CD14-positive monocyte (primary cell): ENCODE results near the gene MLEC. TPM values are rescaled to one million over a fixed set of nuclear protein-coding genes. Genes with fewer than 3 reads are reported as not detected.

Experiments used
- DNase-seq, 3 donors: peaks; one replicate each; pipeline ENCODE4 v3.0.0-alpha.2; 2011 to 2022
- H2AFZ ChIP-seq: 2 replicates; pipeline ENCODE4 v1.6.0; 2012; ENCODE audit warnings: mild to moderate bottlenecking, low read depth, low read length, inconsistent platforms; ENCODE audit not compliant: insufficient read depth, poor library complexity, severe bottlenecking
- H3K27ac ChIP-seq, 2 donors: 1 replicate in 1 of 2; 2 replicates in 1 of 2; pipeline ENCODE4 v1.5.1; 2012 to 2013; ENCODE audit warnings: low read length in 2 of 2, control low read depth in 1 of 2, inconsistent platforms in 1 of 2, low read depth in 1 of 2, mild to moderate bottlenecking in 1 of 2
- H3K27me3 ChIP-seq, 2 donors: one replicate each; pipeline versions ENCODE4 v1.6.0 to v1.6.1; 2011 to 2013; ENCODE audit warnings: low read length in 2 of 2; ENCODE audit not compliant: control insufficient read depth in 2 of 2, insufficient read depth in 2 of 2
- H3K36me3 ChIP-seq, 2 donors: replicated peaks in 1 of 2; 1 replicate in 1 of 2; 2 replicates in 1 of 2; pipeline versions ENCODE4 v1.5.1 to v1.6.1; 2012 to 2013; ENCODE audit warnings: low read length in 2 of 2, control low read depth in 1 of 2, inconsistent platforms in 1 of 2, mild to moderate bottlenecking in 1 of 2; ENCODE audit not compliant: insufficient read depth in 2 of 2, control insufficient read depth in 1 of 2
- H3K4me1 ChIP-seq, 2 donors: 1 replicate in 1 of 2; 2 replicates in 1 of 2; pipeline versions ENCODE4 v1.5.1 to v1.6.1; 2012 to 2013; ENCODE audit warnings: low read length in 2 of 2, control low read depth in 1 of 2, inconsistent platforms in 1 of 2, mild to moderate bottlenecking in 1 of 2, moderate library complexity in 1 of 2; ENCODE audit not compliant: insufficient read depth in 2 of 2, control insufficient read depth in 1 of 2
- H3K4me2 ChIP-seq: replicated peaks from 2 replicates; pipeline ENCODE3; 2012; ENCODE audit warnings: low read length, moderate library complexity, mild to moderate bottlenecking; ENCODE audit not compliant: poor library complexity, severe bottlenecking; ENCODE audit errors: extremely low read depth
- H3K4me3 ChIP-seq, 3 experiments: fragments of 200-600 bp in 1 of 3; sonication (generic) in 1 of 3; replicated peaks in 1 of 3; 1 replicate in 2 of 3; 2 replicates in 1 of 3; pipeline ENCODE4 v1.5.1; 2011 to 2013; ENCODE audit warnings: low read length in 3 of 3, mild to moderate bottlenecking in 3 of 3, control low read depth in 2 of 3, low read depth in 2 of 3, inconsistent platforms in 1 of 3, moderate library complexity in 1 of 3
- H3K79me2 ChIP-seq: 2 replicates; pipeline ENCODE4 v1.6.0; 2012; ENCODE audit warnings: mild to moderate bottlenecking, control low read depth, inconsistent platforms, low read length, moderate library complexity; ENCODE audit not compliant: insufficient read depth
- H3K9ac ChIP-seq: 2 replicates; pipeline ENCODE4 v1.6.0; 2017; ENCODE audit warnings: low read length, mild to moderate bottlenecking; ENCODE audit not compliant: insufficient read depth, poor library complexity, severe bottlenecking
- H3K9me3 ChIP-seq, 2 donors: replicated peaks in 1 of 2; 1 replicate in 1 of 2; 2 replicates in 1 of 2; pipeline versions ENCODE4 v1.5.1 to v1.6.1; 2012 to 2013; ENCODE audit warnings: low read length in 2 of 2, control low read depth in 1 of 2; ENCODE audit not compliant: control insufficient read depth in 1 of 2, insufficient read depth in 1 of 2
- H4K20me1 ChIP-seq: 2 replicates; pipeline ENCODE4 v1.6.0; 2012; ENCODE audit warnings: mild to moderate bottlenecking, low read length, control low read depth, moderate library complexity; ENCODE audit not compliant: insufficient read depth
- H3K27ac Mint-ChIP-seq, 7 donors: one replicate each; pipeline ENCODE4 v1.8.0; 2020; ENCODE audit warnings: mild to moderate bottlenecking in 7 of 7, mixed read lengths in 7 of 7, moderate library complexity in 6 of 7, inconsistent platforms in 2 of 7
- H3K27me3 Mint-ChIP-seq, 3 donors: one replicate each; pipeline ENCODE4 v1.8.0; 2021 to 2022; ENCODE audit warnings: low read depth in 3 of 3, mild to moderate bottlenecking in 3 of 3, mixed read lengths in 3 of 3, moderate library complexity in 3 of 3, inconsistent platforms in 1 of 3
- H3K36me3 Mint-ChIP-seq, 2 donors: one replicate each; pipeline ENCODE4 v1.8.0; 2020; ENCODE audit warnings: mixed read lengths in 2 of 2, inconsistent platforms in 1 of 2, mild to moderate bottlenecking in 1 of 2
- H3K4me1 Mint-ChIP-seq: one replicate; pipeline ENCODE4 v1.8.0; 2020; ENCODE audit warnings: mild to moderate bottlenecking, mixed read lengths
- H3K4me3 Mint-ChIP-seq, 2 donors: one replicate each; pipeline ENCODE4 v1.8.0; 2020; ENCODE audit warnings: mild to moderate bottlenecking in 2 of 2, mixed read lengths in 2 of 2, moderate library complexity in 1 of 2
- H3K9me3 Mint-ChIP-seq, 7 donors: one replicate each; pipeline ENCODE4 v1.8.0; 2020 to 2022; ENCODE audit warnings: mixed read lengths in 7 of 7, mild to moderate bottlenecking in 6 of 7, moderate library complexity in 6 of 7, inconsistent platforms in 2 of 7
- WGBS: methylation state at CpG from one replicate; pipeline ENCODE4 v1.1.5; 2013; ENCODE audit warnings: missing lambda C conversion rate; ENCODE audit not compliant: insufficient coverage; 5-methylcytosine and 5-hydroxymethylcytosine counted together
- intact Hi-C, 2 donors: fragments of 100-400 bp; cut with micrococcal nuclease; formaldehyde crosslinking; loops; one replicate each; pipeline versions ENCODE4 v1.15.0 to v1.15.1; 2023
- polyA plus RNA-seq, 3 donors: library from polyadenylated mRNA; depleted of rRNA in 1 of 3; unstranded in 2 of 3; stranded (reverse) in 1 of 3; fragments of 300-500 nt in 2 of 3; fragments of >200 nt in 1 of 3; fragmentation: Illumina TruSeq in 2 of 3; gene quantifications; 1 replicate in 2 of 3; 2 replicates in 1 of 3; pipeline ENCODE4 v1.2.3, GENCODE V29; 2012 to 2021
- TF ChIP-seq, protein P1 (sequence below): fragments of 200-600 bp; IDR thresholded peaks from one replicate; pipeline ENCODE4 v1.8.0; 2022; ENCODE audit warnings: antibody characterized with exemption, mild to moderate bottlenecking

The MLEC gene
- polyA plus RNA-seq, 3 donors, result 10.9 to 79.5 (median 65.3) TPM

DNA sequence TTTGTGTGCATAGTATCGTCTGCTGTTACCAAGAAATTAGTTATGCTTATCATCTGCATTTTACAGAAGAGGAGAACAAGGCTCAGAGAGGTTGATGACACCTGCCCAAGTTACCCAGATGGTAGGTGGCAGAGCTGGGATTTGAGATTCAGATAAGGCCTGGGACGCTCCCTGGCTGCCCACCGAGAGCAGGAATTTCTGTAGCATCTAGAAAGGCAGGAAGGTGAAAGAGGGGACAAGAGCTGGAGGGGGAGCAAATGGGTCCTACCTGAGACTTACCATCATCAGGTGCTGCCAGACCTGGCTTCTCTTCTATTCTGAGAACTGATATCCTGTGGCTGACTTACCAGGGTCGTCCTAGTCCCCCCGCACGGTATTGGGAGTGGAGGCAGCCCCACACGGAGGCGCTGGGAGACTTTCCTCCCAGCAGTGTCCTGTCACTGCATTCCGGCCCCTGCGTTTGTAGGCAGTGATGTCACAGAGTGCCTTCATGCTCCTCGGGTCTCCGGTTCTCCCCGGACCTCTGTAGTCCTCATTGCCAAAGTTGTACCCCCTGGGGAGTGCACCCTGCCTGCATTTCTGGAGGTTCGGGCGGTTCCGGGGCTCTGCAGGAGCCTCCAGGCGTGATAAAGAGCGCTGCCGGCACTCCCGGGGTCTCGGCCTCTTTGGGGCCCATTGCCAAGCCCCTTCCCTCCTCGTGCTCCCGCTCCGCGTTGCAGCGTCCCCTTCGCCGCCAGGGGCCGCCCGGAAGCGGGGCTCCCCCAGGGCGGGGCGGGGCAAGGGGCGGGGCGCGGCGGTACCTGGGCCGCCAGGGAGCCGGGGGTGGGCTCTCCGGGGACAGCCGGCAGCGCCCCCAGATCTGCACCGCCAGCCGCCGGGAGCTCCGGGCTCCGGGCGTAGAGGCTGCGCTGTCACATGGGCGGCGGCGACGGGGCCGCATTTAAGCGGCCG lies 46.9 kb upstream of the MLEC start, which contains the start of gene CABP1:
CABP1 (plus strand) TSS at position 856 of the 951 bp plus-strand sequence; CDS start at position 916, 60 bp downstream.
- no peaks in the 10 kb centered on the region for H3K36me3 ChIP-seq
- Mint-ChIP-seq H3K36me3 (peaks cover 0 to 11% of the 10 kb centered on the region in 2 donors), H3K9me3 (peaks cover 0 to 14% (median 5%) of the 10 kb centered on the region in 7 donors), H3K27me3 (peaks cover 49 to 62% (median 57%) of the 10 kb centered on the region in 3 donors), H3K27ac (no peak within 1 kb of the TSS), H3K4me1 (peaks cover 9% of the 10 kb centered on the region), H3K4me3 (peak within 1 kb of the TSS; percentile 58 to 90)
- H3K9me3 ChIP-seq, result peaks cover 5 to 23% of the 10 kb centered on the region in 2 donors
- H3K9ac ChIP-seq, result no peak within 1 kb of the TSS
- H3K79me2 ChIP-seq, result no peaks in the 10 kb centered on the region
- H3K4me3 ChIP-seq, result peak within 1 kb of the TSS in 1 of 3 experiments; percentile 64
- peaks cover 42 to 60% of the 10 kb centered on the region in 2 donors for H3K27me3 ChIP-seq
- intact Hi-C loops, result loop anchor here (5.0 to 10.0 kb wide), 3 partner anchors 332 to 465 kb away; partner anchors contain the start of gene HNF1A (in 1 of the 2)
- H3K4me1 ChIP-seq, result peaks cover 10 to 19% of the 10 kb centered on the region in 2 donors
- no peaks in the 10 kb centered on the region for H4K20me1 ChIP-seq
- WGBS, result 5% methylated on average over 53 of the region's 56 CpGs
- no peak within 1 kb of the TSS for H3K27ac ChIP-seq
- DNase-seq, result no peak
- peak within 1 kb of the TSS; percentile 73 for H3K4me2 ChIP-seq
- TF ChIP-seq, protein P1, sequence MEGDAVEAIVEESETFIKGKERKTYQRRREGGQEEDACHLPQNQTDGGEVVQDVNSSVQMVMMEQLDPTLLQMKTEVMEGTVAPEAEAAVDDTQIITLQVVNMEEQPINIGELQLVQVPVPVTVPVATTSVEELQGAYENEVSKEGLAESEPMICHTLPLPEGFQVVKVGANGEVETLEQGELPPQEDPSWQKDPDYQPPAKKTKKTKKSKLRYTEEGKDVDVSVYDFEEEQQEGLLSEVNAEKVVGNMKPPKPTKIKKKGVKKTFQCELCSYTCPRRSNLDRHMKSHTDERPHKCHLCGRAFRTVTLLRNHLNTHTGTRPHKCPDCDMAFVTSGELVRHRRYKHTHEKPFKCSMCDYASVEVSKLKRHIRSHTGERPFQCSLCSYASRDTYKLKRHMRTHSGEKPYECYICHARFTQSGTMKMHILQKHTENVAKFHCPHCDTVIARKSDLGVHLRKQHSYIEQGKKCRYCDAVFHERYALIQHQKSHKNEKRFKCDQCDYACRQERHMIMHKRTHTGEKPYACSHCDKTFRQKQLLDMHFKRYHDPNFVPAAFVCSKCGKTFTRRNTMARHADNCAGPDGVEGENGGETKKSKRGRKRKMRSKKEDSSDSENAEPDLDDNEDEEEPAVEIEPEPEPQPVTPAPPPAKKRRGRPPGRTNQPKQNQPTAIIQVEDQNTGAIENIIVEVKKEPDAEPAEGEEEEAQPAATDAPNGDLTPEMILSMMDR, result peak; percentile 10
- peak within 1 kb of the TSS; percentile 46 for H2AFZ ChIP-seq
